Smooth muscle cell (in vitro differentiated cells): Measurements from ENCODE around the gene USP19. TPM values are rescaled to one million over a fixed set of nuclear protein-coding genes. Genes with fewer than 3 reads are reported as not detected.

Experiments
- DNase-seq: peaks from one replicate; lab custom pipeline; 2025; ENCODE audit not compliant: unreplicated experiment; lab: John Stamatoyannopoulos, UW
- H2AFZ ChIP-seq: fragments of 200-600 bp; sonication (generic); 2 replicates; pipeline ENCODE4 v1.6.0; 2016; ENCODE audit warnings: antibody characterized with exemption, low read depth, mild to moderate bottlenecking
- H3F3A ChIP-seq: fragments of 200-600 bp; sonication (generic); 2 replicates; pipeline ENCODE4 v1.6.0; 2017; ENCODE audit warnings: antibody characterized with exemption, low read depth
- H3K27ac ChIP-seq: fragments of 200-600 bp; sonication (generic); 2 replicates; pipeline ENCODE4 v1.5.1; 2016; ENCODE audit warnings: low read depth, mild to moderate bottlenecking
- H3K27me3 ChIP-seq: fragments of 200-600 bp; sonication (generic); 2 replicates; pipeline ENCODE4 v1.6.1; 2016; ENCODE audit warnings: low read depth, mild to moderate bottlenecking
- H3K36me3 ChIP-seq: fragments of 200-600 bp; sonication (generic); 2 replicates; pipeline ENCODE4 v1.5.1; 2016; ENCODE audit warnings: low read depth
- H3K4me1 ChIP-seq: fragments of 200-600 bp; sonication (generic); 2 replicates; pipeline ENCODE4 v1.5.1; 2016; ENCODE audit warnings: low read depth
- H3K4me2 ChIP-seq: fragments of 200-600 bp; sonication (generic); 2 replicates; pipeline ENCODE4 v1.6.0; 2016; ENCODE audit warnings: mild to moderate bottlenecking
- H3K4me3 ChIP-seq: fragments of 200-600 bp; sonication (generic); 2 replicates; pipeline ENCODE4 v1.5.1; 2016; ENCODE audit warnings: mild to moderate bottlenecking
- H3K79me2 ChIP-seq: fragments of 200-600 bp; sonication (generic); 2 replicates; pipeline ENCODE4 v1.6.0; 2016; ENCODE audit warnings: low read depth, mild to moderate bottlenecking
- H3K9ac ChIP-seq: fragments of 200-600 bp; sonication (generic); 2 replicates; pipeline ENCODE4 v1.6.0; 2016; ENCODE audit warnings: low read depth
- H3K9me3 ChIP-seq: fragments of 200-600 bp; sonication (generic); replicated peaks from 2 replicates; pipeline ENCODE4 v1.5.1; 2016; ENCODE audit warnings: low read depth
- H4K20me1 ChIP-seq: fragments of 200-600 bp; sonication (generic); 2 replicates; pipeline ENCODE4 v1.6.0; 2016; ENCODE audit warnings: low read depth
- WGBS: methylation state at CpG from one replicate; pipeline ENCODE4 v1.1.7; 2016; ENCODE audit warnings: low lambda C conversion rate; 5-methylcytosine and 5-hydroxymethylcytosine counted together
- polyA plus RNA-seq: library from polyadenylated mRNA; unstranded; fragments of >200 nt; fragmentation: Nextera tagmentation; extraction: Ambion mirVana; gene quantifications from 2 replicates; pipeline ENCODE4 v1.2.1, GENCODE V29; 2016
- total RNA-seq: library from RNA; depleted of rRNA; stranded (reverse); fragments of >200 nt; gene quantifications from 2 replicates; pipeline ENCODE4 v1.2.3, GENCODE V29; 2014
- TF ChIP-seq, protein P1 (sequence below): fragments of 200-600 bp; sonication (generic); IDR thresholded peaks from 2 replicates; pipeline ENCODE4 v1.5.1; 2017; ENCODE audit warnings: borderline replicate concordance, mild to moderate bottlenecking, antibody characterized with exemption; ENCODE audit not compliant: insufficient read depth, poor library complexity, severe bottlenecking

USP19 gene
- total and polyA plus RNA-seq, 2 experiments from 2014 or later = 21.1 to 22.1 TPM

DNA sequence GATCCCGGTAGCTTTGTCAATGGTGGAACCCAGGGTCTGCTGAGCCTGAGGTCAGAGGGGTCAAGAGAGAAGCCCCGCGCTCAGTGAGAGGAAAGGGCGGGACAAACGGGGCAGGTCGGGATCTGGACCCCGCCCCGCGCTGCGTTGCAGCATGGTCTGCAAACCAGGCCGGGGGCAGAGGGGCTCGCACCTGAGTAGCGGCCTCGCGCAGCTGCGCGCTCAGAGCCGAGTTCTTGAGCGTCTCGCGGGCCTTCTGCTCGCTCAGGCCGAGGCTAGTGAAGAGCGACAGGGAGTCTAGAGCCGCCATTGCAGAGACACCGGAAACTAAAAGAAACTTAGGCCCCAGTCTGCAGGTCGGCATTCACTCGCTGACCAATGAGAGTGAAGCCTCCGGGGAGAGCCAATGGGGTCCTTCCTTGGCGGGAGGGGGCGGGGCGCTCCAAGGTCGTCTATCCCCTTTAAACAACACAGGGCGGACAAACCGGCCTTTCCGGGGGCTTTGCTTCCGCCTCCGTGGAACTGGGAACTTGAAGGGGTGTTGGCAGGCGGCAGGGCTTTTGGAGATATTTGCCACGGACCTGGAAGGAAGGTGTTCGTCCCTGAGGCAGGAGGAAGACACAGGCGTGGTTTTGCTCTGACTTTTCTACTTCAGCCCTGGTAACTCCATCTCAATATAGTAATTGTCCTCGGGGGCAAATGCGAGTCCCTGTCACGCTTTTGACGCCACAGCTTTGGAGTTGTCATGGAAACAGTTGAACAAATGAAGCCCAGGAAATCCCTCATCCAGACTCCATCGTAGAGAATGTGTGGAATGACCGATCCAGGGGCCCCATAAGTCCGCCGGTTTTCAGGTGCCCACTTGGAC is 16.0 kb downstream of the USP19 start, which contains the start of gene QARS1:
Gene QARS1, minus strand, starts transcription at position 331 of the 865 bp plus-strand sequence. Its CDS starts 24 bp downstream, at position 307.
- Histone ChIP-seq H4K20me1 (no peaks in the 10 kb centered on the region), H3K9ac (peak within 1 kb of the TSS; percentile 88), H3K27me3 (no peaks in the 10 kb centered on the region), H3K9me3 (no peaks in the 10 kb centered on the region), H2AFZ (peak within 1 kb of the TSS; percentile 91), H3K4me1 (peaks cover 11% of the 10 kb centered on the region), H3K27ac (peak within 1 kb of the TSS; percentile 96), H3K79me2 (peaks cover 18% of the 10 kb centered on the region), H3F3A (no peaks in the 10 kb centered on the region), H3K4me2 (peak within 1 kb of the TSS; percentile 100), H3K4me3 (peak within 1 kb of the TSS; percentile 97), H3K36me3 (peaks cover 5% of the 10 kb centered on the region)
- TF ChIP-seq, protein P1, sequence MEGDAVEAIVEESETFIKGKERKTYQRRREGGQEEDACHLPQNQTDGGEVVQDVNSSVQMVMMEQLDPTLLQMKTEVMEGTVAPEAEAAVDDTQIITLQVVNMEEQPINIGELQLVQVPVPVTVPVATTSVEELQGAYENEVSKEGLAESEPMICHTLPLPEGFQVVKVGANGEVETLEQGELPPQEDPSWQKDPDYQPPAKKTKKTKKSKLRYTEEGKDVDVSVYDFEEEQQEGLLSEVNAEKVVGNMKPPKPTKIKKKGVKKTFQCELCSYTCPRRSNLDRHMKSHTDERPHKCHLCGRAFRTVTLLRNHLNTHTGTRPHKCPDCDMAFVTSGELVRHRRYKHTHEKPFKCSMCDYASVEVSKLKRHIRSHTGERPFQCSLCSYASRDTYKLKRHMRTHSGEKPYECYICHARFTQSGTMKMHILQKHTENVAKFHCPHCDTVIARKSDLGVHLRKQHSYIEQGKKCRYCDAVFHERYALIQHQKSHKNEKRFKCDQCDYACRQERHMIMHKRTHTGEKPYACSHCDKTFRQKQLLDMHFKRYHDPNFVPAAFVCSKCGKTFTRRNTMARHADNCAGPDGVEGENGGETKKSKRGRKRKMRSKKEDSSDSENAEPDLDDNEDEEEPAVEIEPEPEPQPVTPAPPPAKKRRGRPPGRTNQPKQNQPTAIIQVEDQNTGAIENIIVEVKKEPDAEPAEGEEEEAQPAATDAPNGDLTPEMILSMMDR = no peak
- peak; percentile 76 for DNase-seq
- WGBS = 2% methylated on average over 50 of the region's 50 CpGs

DNA sequence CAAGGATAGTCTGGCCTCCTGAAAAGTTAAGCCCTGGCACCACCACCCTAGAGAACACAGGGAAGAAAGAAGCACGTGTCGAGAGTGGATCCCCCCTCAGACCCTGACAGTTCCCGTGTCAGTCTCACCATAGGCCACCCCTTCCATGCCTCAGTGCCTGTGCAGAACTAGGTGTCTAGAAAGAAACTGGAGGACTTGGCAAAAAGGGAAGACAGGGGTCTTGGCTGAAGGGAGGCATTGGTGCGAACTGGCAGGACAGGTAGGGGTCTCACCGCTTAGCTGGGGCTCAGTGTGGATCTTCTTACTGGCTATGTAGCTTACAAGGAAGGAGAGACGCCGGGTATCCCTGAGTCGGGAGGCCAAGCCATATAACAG is 16.6 kb downstream of the USP19 start:
- H3K79me2 ChIP-seq = peaks cover 18% of the 10 kb centered on the region
- no peaks in the 10 kb centered on the region for H4K20me1 ChIP-seq
- H3K9me3 ChIP-seq = no peaks in the 10 kb centered on the region
- peak overlapping the region; percentile 91 for H2AFZ ChIP-seq
- H3K27ac ChIP-seq = peak overlapping the region; percentile 96
- TF ChIP-seq, protein P1 = no peak
- H3F3A ChIP-seq = no peaks in the 10 kb centered on the region
- no peak for DNase-seq
- peak overlapping the region; percentile 97 for H3K4me3 ChIP-seq
- H3K36me3 ChIP-seq = peaks cover 5% of the 10 kb centered on the region
- H3K4me1 ChIP-seq = peaks cover 11% of the 10 kb centered on the region
- H3K4me2 ChIP-seq = peak overlapping the region; percentile 100
- peak overlapping the region; percentile 88 for H3K9ac ChIP-seq
- no peaks in the 10 kb centered on the region for H3K27me3 ChIP-seq
- WGBS = 14% methylated on average over 8 of the region's 8 CpGs

DNA sequence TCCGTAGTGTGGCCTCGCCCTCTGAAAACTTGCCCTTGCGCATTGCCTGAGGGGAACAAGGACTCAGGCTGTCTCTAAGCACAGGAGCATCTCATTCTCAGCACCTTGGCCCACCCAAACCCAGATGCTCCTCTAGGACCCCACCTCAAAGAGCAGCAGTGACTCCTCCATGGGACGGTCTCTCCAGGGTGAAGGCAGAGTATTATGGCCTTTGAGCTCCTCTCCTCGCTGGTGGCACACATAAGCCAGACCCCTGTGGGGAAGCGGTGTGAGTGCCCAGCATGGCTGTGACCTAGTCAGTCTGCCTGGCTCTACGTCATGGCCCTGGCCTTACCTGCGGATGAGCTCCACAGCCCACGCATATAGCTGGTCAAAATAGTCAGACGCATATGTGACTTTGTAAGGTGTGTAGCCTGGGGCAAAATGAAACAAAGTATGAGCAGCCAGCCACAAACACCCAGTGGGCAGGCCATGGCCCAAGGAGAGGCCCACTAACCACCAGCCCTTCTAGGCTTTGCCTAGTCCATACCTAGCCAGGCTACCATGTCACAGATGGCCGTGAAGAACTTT is 20.5 kb downstream of the USP19 start:
- Histone ChIP-seq H3K9me3 (no peaks in the 10 kb centered on the region), H4K20me1 (no peaks in the 10 kb centered on the region), H2AFZ (no peak overlapping the region), H3K36me3 (peaks cover 5% of the 10 kb centered on the region), H3K27ac (no peak overlapping the region), H3K4me3 (no peak overlapping the region), H3F3A (peaks cover 14% of the 10 kb centered on the region), H3K27me3 (no peaks in the 10 kb centered on the region), H3K9ac (no peak overlapping the region), H3K4me1 (peaks cover 6% of the 10 kb centered on the region), H3K4me2 (no peak overlapping the region), H3K79me2 (peaks cover 18% of the 10 kb centered on the region)
- DNase-seq = no peak
- 98% methylated on average over 11 of the region's 11 CpGs for WGBS
- TF ChIP-seq, protein P1 = no peak
